Activated gamma-delta T cell treated with anti-CD3 and anti-CD28 coated beads, Interleukin-2, amount 50 U/mL, for 16 hours (primary cell): ENCODE results near the gene PGK2.
"Not testable (repeated sequence)": the region's sequence is repeated elsewhere in the genome, so short reads cannot be mapped to it uniquely, and the experiment has no call there.

Source experiments
- DNase-seq: peaks from one replicate; pipeline ENCODE4 v3.0.0-alpha.2; 2020; ENCODE audit warnings: low read depth

The PGK2 gene

GRCh38 chr6:49787176-49787575, at the start of gene PGK2:
PGK2 (minus strand) TSS chr6:49787285; CDS start chr6:49787187, 98 bp downstream.
- no peak for DNase-seq

GRCh38 chr6:49835140-49835539, 48.1 kb upstream of the PGK2 start:
- DNase-seq, result no peak

- DNase-seq, result no peak
Measured at GRCh38 chr6:49833386-49833785, 46.3 kb upstream of the PGK2 start.

DNA sequence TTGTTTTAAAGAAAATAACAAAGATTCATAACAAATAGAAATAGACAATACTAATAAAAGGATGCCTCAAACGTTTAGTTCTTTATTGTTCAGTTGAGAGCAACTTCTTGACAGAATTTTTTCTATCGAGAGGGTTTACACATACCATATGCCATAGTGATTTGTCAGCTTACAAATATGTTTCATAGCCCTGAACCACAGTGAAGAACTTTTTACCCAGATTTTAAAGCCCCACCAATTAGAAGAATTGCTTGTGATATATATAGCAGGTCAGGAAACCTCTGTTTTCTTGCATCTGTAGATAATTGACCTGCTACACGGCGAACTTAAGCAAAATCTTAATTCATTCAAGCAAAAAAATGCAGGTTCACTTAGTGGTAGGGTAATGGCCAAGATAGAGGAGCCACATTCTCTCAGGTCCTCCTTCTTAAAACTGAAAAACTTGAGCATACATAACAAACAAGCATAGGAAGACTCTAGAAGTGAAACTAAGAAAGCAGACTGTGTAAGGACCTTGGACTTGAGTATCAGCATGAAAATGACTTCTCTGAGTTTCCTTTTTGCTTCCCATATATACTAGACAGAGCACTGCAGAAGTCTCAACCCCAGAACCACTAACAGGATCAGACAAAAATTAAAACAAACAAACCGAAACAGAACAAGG, 39.8 kb upstream of the PGK2 start:
- DNase-seq, result no peak

GRCh38 chr6:49815166-49815565, 28.1 kb upstream of the PGK2 start:
- DNase-seq, result no peak

DNA sequence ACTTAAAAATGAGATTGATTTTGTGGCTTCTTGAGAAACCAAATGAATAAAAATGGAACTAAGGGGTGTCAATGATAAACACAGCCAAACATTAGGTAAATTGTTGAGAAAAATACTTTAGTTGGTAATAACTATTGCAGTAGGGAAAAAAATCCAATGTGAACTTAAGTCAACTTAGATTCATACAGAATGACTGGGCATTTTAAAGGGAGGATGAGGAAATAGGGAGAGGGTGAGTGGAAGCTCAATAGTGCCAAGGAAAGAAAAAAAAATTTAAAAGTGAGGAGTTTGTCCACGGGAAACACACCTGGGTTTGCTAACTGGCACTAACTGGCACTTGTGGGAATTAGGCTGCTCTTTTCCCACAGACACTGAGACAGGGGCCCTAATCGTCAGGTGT, 26.2 kb upstream of the PGK2 start:
- DNase-seq, result no peak

DNA sequence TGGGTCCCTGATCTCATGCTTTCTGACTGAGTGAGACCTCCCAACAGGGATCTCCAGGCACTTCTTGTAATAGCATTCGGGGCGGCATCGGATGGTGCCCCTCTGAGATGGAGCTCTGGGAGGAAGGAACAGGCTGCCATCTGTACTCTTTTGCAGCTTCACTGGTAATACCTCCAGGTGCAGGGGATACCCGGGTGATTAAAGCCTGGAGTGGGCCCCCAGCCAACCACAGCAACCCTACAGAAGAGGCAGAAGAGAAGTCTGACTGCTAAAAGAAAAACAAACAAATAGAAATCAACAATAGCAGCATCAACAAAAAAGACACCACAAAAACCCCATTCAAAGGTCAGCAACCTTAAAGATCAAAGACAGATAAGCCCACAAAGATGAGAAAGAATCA, 19.1 kb upstream of the PGK2 start:
- no peak for DNase-seq

DNA sequence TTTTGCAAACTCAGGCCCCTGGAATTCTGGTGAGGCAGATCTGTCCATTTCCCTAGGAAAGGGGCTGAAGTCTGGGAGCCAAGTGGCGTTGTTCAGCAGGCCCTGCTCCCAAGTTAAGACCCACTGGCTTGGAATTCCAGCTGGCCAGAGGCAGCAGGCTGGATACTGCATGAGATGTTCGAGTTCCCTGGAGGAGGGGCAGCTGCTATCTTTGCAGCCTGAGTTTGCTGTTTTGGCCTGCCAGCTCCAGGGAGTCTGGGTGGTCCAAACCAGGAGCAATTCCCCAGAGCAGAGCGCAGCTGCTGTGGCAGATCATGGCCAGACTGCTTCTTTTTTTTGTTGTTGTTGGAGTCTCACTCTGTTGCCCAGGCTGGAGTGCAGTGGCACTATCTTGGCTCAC, 18.2 kb upstream of the PGK2 start:
- DNase-seq, result no peak

- no peak for DNase-seq
Measured at GRCh38 chr6:49801525-49801924, 14.4 kb upstream of the PGK2 start.

- no peak for DNase-seq
Measured at GRCh38 chr6:49799090-49799489, 12.0 kb upstream of the PGK2 start.

DNA sequence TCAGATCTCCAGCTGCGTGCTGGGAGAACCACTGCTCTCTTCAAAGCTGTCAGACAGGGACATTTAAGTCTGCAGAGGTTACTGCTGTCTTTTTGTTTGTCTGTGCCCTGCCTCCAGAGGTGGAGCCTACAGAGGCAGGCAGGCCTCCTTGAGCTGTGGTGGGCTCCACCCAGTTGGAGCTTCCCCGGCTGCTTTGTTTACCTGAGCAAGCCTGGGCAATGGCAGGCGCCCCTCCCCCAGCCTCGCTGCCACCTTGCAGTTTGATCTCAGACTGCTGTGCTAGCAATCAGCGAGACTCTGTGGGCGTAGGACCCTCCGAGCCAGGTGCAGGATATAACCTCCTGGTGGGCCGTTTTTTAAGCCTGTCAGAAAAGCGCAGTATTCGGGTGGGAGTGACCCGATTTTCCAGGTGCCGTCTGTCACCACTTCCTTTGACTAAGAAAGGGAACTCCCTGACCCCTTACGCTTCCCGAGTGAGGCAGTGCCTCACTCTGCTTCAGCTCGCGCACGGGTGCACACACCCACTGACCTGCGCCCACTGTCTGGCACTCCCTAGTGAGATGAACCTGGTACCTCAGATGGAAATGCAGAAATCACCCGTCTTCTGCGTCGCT, 9.9 kb upstream of the PGK2 start:
- not testable (repeated sequence) for DNase-seq

- no peak for DNase-seq
Measured at GRCh38 chr6:49790341-49790740, 3.3 kb upstream of the PGK2 start.

- no peak for DNase-seq
Measured at GRCh38 chr6:49784272-49784671, 2.8 kb downstream of the PGK2 start.

DNA sequence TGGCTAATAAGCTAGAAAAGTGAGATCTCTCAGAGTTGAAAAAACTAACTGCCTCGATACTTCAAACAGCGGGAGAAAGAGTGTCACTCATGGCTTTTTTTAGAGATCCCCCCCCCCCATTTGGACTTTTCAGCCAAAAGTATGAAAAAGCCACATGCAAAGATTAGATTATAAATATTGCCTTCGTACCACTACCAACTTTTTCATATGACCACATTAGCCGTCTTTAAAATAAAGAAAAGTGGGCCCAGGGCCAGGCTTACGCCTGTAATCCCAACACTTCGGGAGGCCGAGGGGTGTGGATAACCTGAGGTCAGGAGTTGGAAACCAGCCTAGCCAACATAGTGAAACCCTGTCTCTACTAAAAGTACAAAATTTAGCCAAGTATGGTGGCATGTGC, 4.4 kb downstream of the PGK2 start:
- no peak for DNase-seq

- DNase-seq, result no peak
Measured at GRCh38 chr6:49782293-49782692, 4.8 kb downstream of the PGK2 start.

GRCh38 chr6:49776444-49776843, 10.6 kb downstream of the PGK2 start:
- no peak for DNase-seq

GRCh38 chr6:49775043-49775442, 12.0 kb downstream of the PGK2 start:
- DNase-seq, result no peak

- no peak for DNase-seq
Measured at GRCh38 chr6:49772285-49772684, 14.8 kb downstream of the PGK2 start.

- DNase-seq, result no peak
Measured at GRCh38 chr6:49766762-49767161, 20.3 kb downstream of the PGK2 start.

DNA sequence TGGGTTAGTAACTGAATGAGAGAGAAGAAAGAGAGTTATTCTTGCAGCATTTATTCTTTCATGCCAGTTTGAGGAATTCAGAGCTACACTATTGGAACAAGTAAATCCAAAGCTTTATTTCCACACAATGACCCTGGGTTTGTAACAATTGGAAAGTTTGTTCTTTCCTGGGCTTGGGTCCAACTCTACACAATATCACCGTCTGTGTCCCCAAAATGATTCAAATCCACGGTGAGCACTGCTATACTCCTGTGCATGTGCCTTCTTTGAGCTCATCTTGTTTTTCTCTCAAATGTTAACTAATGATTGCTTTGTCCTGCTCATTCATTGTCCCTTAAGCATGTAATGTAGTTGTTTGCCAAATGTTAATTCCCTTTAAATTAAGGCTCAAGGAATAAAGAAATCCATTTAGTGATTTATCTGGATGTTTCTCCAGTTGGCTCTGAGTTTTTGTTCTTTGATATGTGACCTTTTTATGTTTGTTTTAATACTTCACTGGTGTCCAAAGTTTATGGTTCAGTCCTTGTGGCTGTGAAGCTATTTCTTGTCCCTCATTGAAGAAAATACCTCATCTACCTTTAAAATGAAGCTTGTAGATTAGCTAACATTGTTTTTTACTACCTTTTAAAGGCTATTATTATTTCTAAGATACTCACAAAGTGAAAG, 22.4 kb downstream of the PGK2 start:
- no peak for DNase-seq

DNA sequence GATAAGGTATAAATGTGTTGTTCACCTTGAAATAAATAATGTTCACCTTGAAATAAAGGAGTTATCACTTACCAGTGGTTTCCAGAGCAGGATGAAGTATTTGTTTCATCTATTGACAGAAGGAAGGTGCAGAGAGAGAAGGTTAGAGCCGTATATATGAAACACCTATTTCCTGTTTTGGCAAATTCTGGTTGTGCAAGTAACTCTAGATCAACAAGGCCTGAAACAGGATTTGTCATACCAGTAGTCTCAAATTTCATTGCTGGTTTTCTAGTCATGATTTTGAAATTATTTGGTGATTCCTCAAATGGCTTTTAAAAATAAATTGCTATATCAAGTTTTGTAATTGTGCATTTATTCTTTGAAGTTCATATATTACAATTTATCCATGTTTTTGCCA, 42.8 kb downstream of the PGK2 start, which contains the start of gene CRISP3:
Gene CRISP3 (minus strand): TSS at position 130 of the 400 bp plus-strand sequence. CDS start 21 bp downstream, at position 109.
- no peak for DNase-seq

DNA sequence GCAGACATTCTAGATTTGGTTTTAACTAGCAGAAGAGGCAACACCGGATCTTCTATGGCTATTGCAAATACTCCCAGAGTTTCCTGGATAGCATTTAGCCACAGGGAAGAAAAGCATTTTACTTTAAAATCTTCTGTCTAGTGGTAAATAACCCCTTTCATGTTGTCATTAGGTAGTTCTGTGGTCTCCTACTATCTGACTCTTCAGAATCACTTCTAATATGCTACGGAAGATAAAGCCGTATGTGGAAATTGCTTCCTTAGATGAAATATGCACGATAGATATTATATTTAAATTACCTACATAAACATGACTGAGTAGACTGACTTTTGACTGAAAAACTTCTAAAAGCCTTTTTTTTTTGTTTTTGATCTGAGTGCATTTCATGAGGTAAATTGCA, 43.7 kb downstream of the PGK2 start:
- no peak for DNase-seq

- no peak for DNase-seq
Measured at GRCh38 chr6:49739423-49739822, 47.7 kb downstream of the PGK2 start.
